ENCODE measurements around the gene NMRK2.

DNA sequence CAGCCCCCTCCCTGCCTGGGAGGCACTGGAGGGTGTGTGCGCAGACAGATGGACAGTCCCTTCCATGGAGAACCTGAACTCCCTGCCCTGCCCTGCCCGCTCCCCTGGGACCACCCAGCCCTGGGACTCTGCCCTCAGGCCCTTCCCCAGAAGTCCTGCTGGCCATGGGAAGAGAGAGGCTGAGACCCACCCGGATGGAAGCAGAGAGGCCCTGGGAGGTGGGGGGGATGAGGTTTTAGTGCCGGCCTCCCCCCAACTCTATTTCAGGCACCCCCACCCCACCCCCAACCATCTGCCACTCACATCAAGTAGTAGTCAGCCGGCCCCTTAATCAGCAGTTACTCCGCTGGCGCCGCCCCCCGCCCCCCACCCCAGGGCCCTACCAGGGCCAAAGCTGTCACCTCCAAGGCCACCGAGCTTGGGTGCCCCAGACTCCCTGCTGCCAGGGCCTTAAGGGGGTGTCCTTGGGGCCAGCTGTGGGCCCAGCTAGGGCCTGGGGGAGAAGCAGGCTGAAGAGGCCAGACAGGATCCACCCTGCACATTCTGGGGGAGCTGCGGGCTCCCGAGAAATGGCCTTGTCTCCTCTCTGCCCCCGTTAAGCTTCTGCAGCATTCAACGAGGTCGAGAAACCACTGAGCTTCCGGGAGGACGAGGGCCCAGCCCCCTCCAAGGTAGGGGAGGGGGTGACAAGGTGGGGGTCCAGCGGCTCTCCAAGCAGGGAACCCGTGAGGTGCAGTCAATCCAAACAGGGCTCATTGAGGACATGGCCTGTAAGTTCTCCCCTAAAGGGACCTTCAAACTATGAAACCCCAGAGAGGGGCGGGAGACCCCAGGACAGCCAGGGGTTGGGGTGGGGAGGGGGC lies 17.4 kb downstream of the NMRK2 start:
- TF ChIP-seq, protein P1, sequence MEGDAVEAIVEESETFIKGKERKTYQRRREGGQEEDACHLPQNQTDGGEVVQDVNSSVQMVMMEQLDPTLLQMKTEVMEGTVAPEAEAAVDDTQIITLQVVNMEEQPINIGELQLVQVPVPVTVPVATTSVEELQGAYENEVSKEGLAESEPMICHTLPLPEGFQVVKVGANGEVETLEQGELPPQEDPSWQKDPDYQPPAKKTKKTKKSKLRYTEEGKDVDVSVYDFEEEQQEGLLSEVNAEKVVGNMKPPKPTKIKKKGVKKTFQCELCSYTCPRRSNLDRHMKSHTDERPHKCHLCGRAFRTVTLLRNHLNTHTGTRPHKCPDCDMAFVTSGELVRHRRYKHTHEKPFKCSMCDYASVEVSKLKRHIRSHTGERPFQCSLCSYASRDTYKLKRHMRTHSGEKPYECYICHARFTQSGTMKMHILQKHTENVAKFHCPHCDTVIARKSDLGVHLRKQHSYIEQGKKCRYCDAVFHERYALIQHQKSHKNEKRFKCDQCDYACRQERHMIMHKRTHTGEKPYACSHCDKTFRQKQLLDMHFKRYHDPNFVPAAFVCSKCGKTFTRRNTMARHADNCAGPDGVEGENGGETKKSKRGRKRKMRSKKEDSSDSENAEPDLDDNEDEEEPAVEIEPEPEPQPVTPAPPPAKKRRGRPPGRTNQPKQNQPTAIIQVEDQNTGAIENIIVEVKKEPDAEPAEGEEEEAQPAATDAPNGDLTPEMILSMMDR (IDR thresholded peaks at IDR 0.05; ENCODE audit: insufficient read depth, low read depth, low read length) = no peak
- TF ChIP-seq EZH2 (IDR thresholded peaks at IDR 0.05; ENCODE audit: insufficient read depth, low read length) = no peak

Data from astrocyte (in vitro differentiated cells and primary cell).